ENCODE data around the gene ADD3. TPM values are rescaled to one million over a fixed set of nuclear protein-coding genes. Genes with fewer than 3 reads are reported as not detected.

ADD3 gene
- total RNA-seq, 1 donor from 2014 or later: 43.8 TPM

GRCh38 chr10:110081911-110082310 is 74.1 kb downstream of the ADD3 start:
- H3K4me3 ChIP-seq (ENCODE audit: low read depth, low read length): no peak overlapping the region
- no peak for TF ChIP-seq CTCF (conservative IDR thresholded peaks at IDR 0.05; ENCODE audit: low read depth, low read length)
- DNase-seq (ENCODE audit: low read depth): no peak

GRCh38 chr10:110083884-110084283 is 76.1 kb downstream of the ADD3 start:
- DNase-seq (ENCODE audit: low read depth): peak; percentile 51
- peak overlapping the region; percentile 9 for H3K4me3 ChIP-seq (ENCODE audit: low read depth, low read length)
- TF ChIP-seq CTCF (conservative IDR thresholded peaks at IDR 0.05; ENCODE audit: low read depth, low read length): no peak

- no peak overlapping the region for H3K4me3 ChIP-seq (ENCODE audit: low read depth, low read length)
- DNase-seq (ENCODE audit: low read depth): no peak
- no peak for TF ChIP-seq CTCF (conservative IDR thresholded peaks at IDR 0.05; ENCODE audit: low read depth, low read length)
Measured at GRCh38 chr10:110087682-110088081, 79.9 kb downstream of the ADD3 start.

GRCh38 chr10:110088367-110089104 is 80.8 kb downstream of the ADD3 start:
- TF ChIP-seq CTCF (conservative IDR thresholded peaks at IDR 0.05; ENCODE audit: low read depth, low read length): no peak
- H3K4me3 ChIP-seq (ENCODE audit: low read depth, low read length): no peak overlapping the region
- DNase-seq (ENCODE audit: low read depth): no peak

GRCh38 chr10:110091830-110092229 is 84.0 kb downstream of the ADD3 start:
- no peak overlapping the region for H3K4me3 ChIP-seq (ENCODE audit: low read depth, low read length)
- TF ChIP-seq CTCF (conservative IDR thresholded peaks at IDR 0.05; ENCODE audit: low read depth, low read length): no peak
- DNase-seq (ENCODE audit: low read depth): no peak

- no peak for TF ChIP-seq CTCF (conservative IDR thresholded peaks at IDR 0.05; ENCODE audit: low read depth, low read length)
- DNase-seq (ENCODE audit: low read depth): no peak
- H3K4me3 ChIP-seq (ENCODE audit: low read depth, low read length): no peak overlapping the region
Measured at GRCh38 chr10:110093722-110094121, 85.9 kb downstream of the ADD3 start.

- no peak for DNase-seq (ENCODE audit: low read depth)
- no peak for TF ChIP-seq CTCF (conservative IDR thresholded peaks at IDR 0.05; ENCODE audit: low read depth, low read length)
- no peak overlapping the region for H3K4me3 ChIP-seq (ENCODE audit: low read depth, low read length)
Measured at GRCh38 chr10:110094786-110095185, 87.0 kb downstream of the ADD3 start.

Measured in epithelial cell of proximal tubule (primary cell).